GM12891 (cell line): ENCODE measurements around the gene SEC16B.

ENCODE experiments used
- PAX5 ChIP-seq: IDR thresholded peaks from 2 replicates; pipeline ENCODE4 v1.6.1; 2011; ENCODE audit warnings: low read length, moderate library complexity, mild to moderate bottlenecking; ENCODE audit not compliant: insufficient read depth, severe bottlenecking
- POLR2A ChIP-seq: IDR thresholded peaks from 2 replicates; pipeline ENCODE4 v1.6.1; 2011; ENCODE audit warnings: low read depth, low read length, control low read depth

- no peak for TF ChIP-seq PAX5
- no peak for TF ChIP-seq POLR2A
Measured at GRCh38 chr1:177973585-177973984, 3.7 kb upstream of the SEC16B start.
